SU-DHL-6 (cell line): ENCODE data around the gene EMP3.

Experiments used
- H2AFZ ChIP-seq: fragments of 200-600 bp; sonication (generic); 2 replicates; pipeline ENCODE4 v1.6.1; 2014; ENCODE audit warnings: low read depth, mild to moderate bottlenecking, moderate library complexity, mixed read lengths, antibody characterized with exemption, low read length; ENCODE audit not compliant: severe bottlenecking
- H3F3A ChIP-seq: fragments of 200-600 bp; shearing (Covaris generic); 2 replicates; pipeline ENCODE4 v1.6.0; 2016; ENCODE audit warnings: antibody characterized with exemption, mild to moderate bottlenecking; ENCODE audit not compliant: insufficient read depth
- H3K27ac ChIP-seq: fragments of 200-600 bp; sonication (generic); 2 replicates; pipeline ENCODE4 v1.5.1; 2016; ENCODE audit warnings: low read depth, mild to moderate bottlenecking, low read length, moderate library complexity, mixed read lengths
- H3K27me3 ChIP-seq: fragments of 200-600 bp; sonication (generic), shearing (Covaris generic); 2 replicates; pipeline ENCODE4 v1.6.0; 2014; ENCODE audit warnings: mild to moderate bottlenecking, low read length
- H3K36me3 ChIP-seq: fragments of 200-600 bp; sonication (generic); 2 replicates; pipeline ENCODE4 v1.6.1; 2014; ENCODE audit warnings: mild to moderate bottlenecking, low read length, mixed read lengths
- H3K4me2 ChIP-seq: fragments of 300-600, 200-600 bp; shearing (Covaris generic), sonication (generic); 2 replicates; pipeline ENCODE4 v1.6.0; 2014; ENCODE audit warnings: low read length, low read depth, mild to moderate bottlenecking; ENCODE audit not compliant: poor library complexity, severe bottlenecking
- H3K4me3 ChIP-seq: fragments of 200-600 bp; sonication (generic); 2 replicates; pipeline ENCODE4 v1.5.1; 2014; ENCODE audit warnings: antibody characterized with exemption, low read length, mild to moderate bottlenecking, mixed read lengths; ENCODE audit not compliant: insufficient read depth, poor library complexity, severe bottlenecking
- H3K79me2 ChIP-seq: fragments of 200-600 bp; sonication (generic); 2 replicates; pipeline ENCODE4 v1.6.1; 2014; ENCODE audit warnings: mild to moderate bottlenecking, low read length, moderate library complexity; ENCODE audit not compliant: insufficient read depth
- H3K9ac ChIP-seq: fragments of 200-600 bp; sonication (generic); 2 replicates; pipeline ENCODE4 v1.7.0; 2014; ENCODE audit warnings: mild to moderate bottlenecking, low read length
- H3K9me2 ChIP-seq: fragments of 200-600 bp; sonication (generic); replicated peaks from 2 replicates; pipeline ENCODE4 v1.6.1; 2014; ENCODE audit warnings: low read length; ENCODE audit not compliant: insufficient read depth
- H3K9me3 ChIP-seq: fragments of 200-600 bp; sonication (generic); 2 replicates; pipeline ENCODE4 v1.6.1; 2014; ENCODE audit warnings: low read length, mixed read lengths; ENCODE audit not compliant: insufficient read depth
- H4K20me1 ChIP-seq: fragments of 200-600 bp; sonication (generic); 2 replicates; pipeline ENCODE4 v1.6.1; 2014; ENCODE audit warnings: low read depth, mild to moderate bottlenecking, antibody characterized with exemption, low read length, moderate library complexity, mixed read lengths
- CTCF ChIP-seq: fragments of 200-600 bp; sonication (generic); IDR thresholded peaks from one replicate; pipeline ENCODE4 v1.5.1; 2017; ENCODE audit warnings: antibody characterized with exemption, mild to moderate bottlenecking, low read length, moderate library complexity; ENCODE audit not compliant: insufficient read depth, poor library complexity, severe bottlenecking
- EZH2phosphoT487 ChIP-seq: fragments of 200-600 bp; sonication (generic), shearing (Covaris generic); conservative IDR thresholded peaks from 2 replicates; pipeline ENCODE4 v1.6.1; 2018; ENCODE audit warnings: mild to moderate bottlenecking, antibody characterized with exemption, low read length, moderate library complexity, mixed read lengths

The EMP3 gene

GRCh38 chr19:48330012-48330681 lies 4.8 kb downstream of the EMP3 start:
- Histone ChIP-seq H3K9ac (peak overlapping the region; percentile 72), H3F3A (peaks cover 39% of the 10 kb centered on the region), H3K4me3 (peak overlapping the region; percentile 60), H3K4me2 (peak overlapping the region; percentile 81), H3K9me2 (no peaks in the 10 kb centered on the region), H3K27ac (peak overlapping the region; percentile 81), H3K79me2 (0 out of 2 replicates have a peak, but pooled peaks cover 5% of the 10 kb centered on the region), H3K9me3 (0 out of 2 replicates have a peak, but pooled peaks cover 5% of the 10 kb centered on the region), H3K27me3 (no peaks in the 10 kb centered on the region), H2AFZ (peak overlapping the region; percentile 84), H4K20me1 (no peaks in the 10 kb centered on the region), H3K36me3 (peaks cover 4% of the 10 kb centered on the region; the same call in 1 of the 2 replicates)
- no peak for TF ChIP-seq CTCF
- TF ChIP-seq EZH2phosphoT487 = no peak

GRCh38 chr19:48332351-48332661 lies 7.0 kb downstream of the EMP3 start:
- peak overlapping the region; percentile 92 for H3K27ac ChIP-seq

GRCh38 chr19:48332662-48333466 lies 7.5 kb downstream of the EMP3 start:
- Histone ChIP-seq H2AFZ (peak overlapping the region; percentile 20), H3K27ac (peak overlapping the region; percentile 92), H3K9me2 (no peaks in the 10 kb centered on the region), H3K4me3 (peak overlapping the region; percentile 58), H3F3A (peaks cover 39% of the 10 kb centered on the region), H3K36me3 (peaks cover 4% of the 10 kb centered on the region; the same call in 1 of the 2 replicates), H3K9ac (peak overlapping the region; percentile 65), H4K20me1 (no peaks in the 10 kb centered on the region), H3K27me3 (no peaks in the 10 kb centered on the region), H3K9me3 (0 out of 2 replicates have a peak, but pooled peaks cover 5% of the 10 kb centered on the region), H3K4me2 (peak overlapping the region; percentile 80), H3K79me2 (0 out of 2 replicates have a peak, but pooled peaks cover 5% of the 10 kb centered on the region)
- TF ChIP-seq CTCF = no peak
- no peak for TF ChIP-seq EZH2phosphoT487

More at GRCh38 chr19:48332351-48332661, 7.0 kb downstream of the EMP3 start:
- peaks cover 4% of the 10 kb centered on the region; the same call in 1 of the 2 replicates for H3K36me3 ChIP-seq
- H3K9ac ChIP-seq = peak overlapping the region; percentile 65
- H3K9me3 ChIP-seq = 0 out of 2 replicates have a peak, but pooled peaks cover 5% of the 10 kb centered on the region
- no peaks in the 10 kb centered on the region for H3K9me2 ChIP-seq
- H3K79me2 ChIP-seq = 0 out of 2 replicates have a peak, but pooled peaks cover 5% of the 10 kb centered on the region
- no peak for TF ChIP-seq CTCF
- no peak for TF ChIP-seq EZH2phosphoT487
- peak overlapping the region; percentile 20 for H2AFZ ChIP-seq
- no peaks in the 10 kb centered on the region for H3K27me3 ChIP-seq
- H3K4me2 ChIP-seq = peak overlapping the region; percentile 80
- H3K4me3 ChIP-seq = peak overlapping the region; percentile 44
- peaks cover 39% of the 10 kb centered on the region for H3F3A ChIP-seq
- no peaks in the 10 kb centered on the region for H4K20me1 ChIP-seq
